Fibroblast of the conjunctiva (primary cell): ENCODE results near the gene TPX2.

Experiments used
- DNase-seq: peaks from one replicate; pipeline ENCODE4 v3.0.0-alpha.2; 2010; ENCODE audit warnings: low read depth

TPX2 gene

DNA sequence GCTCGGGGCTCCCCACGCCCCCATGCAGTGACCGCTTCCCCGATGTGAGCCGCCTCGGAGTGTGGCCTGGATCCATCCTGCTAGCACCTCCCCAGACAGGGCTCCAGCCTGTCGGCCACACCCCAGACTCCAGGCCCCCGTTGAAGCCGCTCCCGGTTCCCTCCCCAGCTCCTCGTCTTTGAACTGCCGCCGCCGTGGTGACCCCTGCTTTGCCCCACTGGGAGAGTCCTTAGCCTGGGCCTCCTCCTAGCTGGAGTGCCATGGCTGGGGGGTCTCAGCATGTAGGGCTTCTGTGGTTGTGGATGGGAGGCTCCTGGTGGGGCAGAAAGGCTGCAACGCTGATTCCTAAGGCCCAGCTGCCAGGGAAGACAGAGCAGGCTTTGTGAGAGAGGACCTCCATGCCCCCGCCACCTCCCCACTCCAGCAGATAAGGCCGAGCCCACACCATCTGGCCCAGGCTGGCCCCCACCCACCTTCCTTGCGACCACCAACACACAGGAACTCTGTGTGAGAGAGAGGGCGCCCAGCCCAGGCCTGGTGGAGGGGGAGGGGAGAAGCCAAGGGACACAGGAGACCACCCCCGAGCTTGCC is 94.9 kb downstream of the TPX2 start:
- no peak for DNase-seq

DNA sequence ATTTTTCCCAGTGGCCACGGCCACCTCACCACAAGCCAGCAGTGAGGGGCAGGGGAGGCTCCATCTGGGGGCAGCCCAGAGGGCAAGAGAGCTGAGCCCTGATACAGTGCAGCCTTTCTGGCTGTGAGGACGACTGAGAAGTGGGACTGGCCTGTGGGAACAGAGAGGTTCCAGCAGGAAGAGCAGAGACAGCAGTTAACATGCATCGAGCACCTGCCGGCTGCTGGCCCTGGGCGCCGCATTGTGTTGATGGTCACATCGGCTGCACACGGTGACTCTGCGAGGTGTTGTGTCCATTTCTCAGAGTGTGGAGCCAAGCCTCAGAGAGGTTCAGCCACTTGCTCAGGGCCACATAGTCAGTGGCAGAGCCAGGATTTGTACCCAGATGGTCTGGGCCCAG is 96.5 kb downstream of the TPX2 start:
- no peak for DNase-seq

DNA sequence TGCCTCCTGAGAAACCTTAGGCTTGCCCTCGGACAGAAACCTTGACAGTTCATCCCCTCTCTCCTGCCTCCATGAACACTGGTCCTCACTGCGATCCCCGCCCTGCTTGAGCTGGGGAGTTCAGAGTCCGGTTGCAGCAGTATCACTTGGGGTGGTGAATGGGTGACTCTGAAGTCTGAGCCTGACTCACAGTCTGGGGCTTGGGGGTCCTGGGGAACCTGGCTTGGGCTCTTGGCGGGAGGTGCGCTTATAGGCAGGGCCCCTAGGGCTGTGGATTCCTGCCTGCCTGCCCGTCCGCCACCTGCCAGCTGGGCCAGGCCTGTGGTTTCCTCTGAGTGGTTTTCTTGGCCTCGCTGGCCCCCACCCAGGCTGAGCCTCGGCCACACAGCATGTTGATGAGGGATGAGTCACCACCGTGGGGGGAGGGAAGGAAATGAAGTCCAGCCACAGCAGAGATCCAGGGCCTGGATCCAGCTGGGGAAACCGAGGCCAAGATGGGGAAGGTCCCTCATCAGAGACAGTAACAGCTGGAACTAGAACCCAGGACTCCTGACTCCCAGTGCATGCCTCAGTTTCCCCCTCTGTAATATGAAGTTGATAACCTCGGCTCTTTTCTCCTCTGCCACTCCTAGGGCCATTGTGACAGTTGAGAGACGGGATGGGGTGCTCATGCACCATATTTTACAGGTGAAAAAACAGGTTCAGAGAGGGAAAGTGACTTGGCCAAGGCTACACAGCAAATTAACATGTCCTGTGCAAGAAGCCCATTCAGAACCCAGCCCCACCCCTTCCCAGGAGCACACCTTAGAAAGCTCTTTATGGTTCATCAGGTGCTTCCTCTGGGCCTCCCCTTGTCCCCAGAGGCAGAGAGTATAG is 97.1 kb downstream of the TPX2 start:
- peak; percentile 67 for DNase-seq

DNA sequence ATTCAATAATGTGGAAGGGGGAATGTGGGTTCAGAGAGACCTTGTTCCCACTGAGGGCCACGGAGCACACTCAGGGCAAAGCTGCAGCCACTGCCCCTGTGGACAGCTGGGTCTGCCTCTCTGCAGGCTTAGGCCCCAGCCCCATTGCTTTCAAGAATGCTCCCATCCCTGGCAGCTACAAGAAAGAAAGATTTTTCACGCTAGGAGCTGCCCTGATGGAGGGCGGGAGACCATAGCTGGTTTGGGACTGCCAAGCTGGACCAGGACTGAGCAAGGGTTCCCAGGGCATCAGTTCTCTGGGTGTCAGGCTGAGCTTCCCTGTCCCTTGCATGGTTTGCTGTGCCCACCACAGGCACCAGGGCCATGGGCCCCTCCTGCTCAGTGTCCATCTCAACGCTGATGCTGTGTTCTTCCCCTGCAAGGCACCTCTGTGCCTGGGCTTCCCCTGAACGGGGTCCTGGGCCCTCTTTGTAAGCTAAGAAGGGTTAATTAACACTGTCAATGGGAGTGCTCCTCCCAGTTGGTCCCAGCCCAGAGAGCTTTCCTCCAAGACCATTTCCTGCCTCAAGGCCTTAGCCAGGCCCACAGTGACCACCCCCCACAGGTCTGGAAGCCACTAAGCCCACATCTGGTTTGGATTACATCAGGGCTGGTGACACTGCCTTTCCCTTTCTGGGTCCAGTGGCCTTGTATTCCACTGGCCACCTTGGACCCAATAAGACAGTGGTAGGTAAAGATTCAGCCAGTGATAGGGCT is 97.9 kb downstream of the TPX2 start:
- no peak for DNase-seq

DNA sequence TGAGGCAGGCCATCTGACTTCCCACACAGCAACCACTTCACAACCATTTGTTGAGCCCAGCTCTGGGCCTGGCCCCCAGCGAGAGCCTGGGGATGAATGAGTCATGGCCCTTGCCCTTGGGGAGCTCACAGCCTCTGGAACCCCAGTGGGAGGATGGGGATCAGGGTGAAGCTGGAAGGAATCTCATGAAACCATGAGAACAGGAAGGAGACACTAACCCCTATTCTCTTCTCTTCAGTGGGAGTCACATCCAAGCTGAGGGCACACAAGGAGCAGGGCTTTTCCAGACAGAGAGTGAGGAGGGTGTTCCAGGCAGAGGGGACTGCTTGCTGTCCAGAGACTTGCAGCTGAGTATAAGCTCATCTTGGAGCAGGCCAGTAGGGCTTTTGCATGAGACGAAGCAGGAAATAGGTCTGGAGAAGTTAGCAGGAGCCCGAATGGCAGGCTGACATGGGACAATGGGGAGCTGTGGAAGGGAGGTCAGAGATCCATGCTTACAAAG is 98.9 kb downstream of the TPX2 start:
- no peak for DNase-seq

GRCh38 chr20:31838646-31839292 is 99.7 kb downstream of the TPX2 start:
- DNase-seq = no peak

GRCh38 chr20:31839782-31840487 is 100.8 kb downstream of the TPX2 start:
- no peak for DNase-seq

- DNase-seq = no peak
Measured at GRCh38 chr20:31840906-31841816, 102.1 kb downstream of the TPX2 start.

- no peak for DNase-seq
Measured at GRCh38 chr20:31841928-31842327, 102.8 kb downstream of the TPX2 start.

- peak; percentile 24 for DNase-seq
Measured at GRCh38 chr20:31842471-31843157, 103.5 kb downstream of the TPX2 start.

- DNase-seq = no peak
Measured at GRCh38 chr20:31843288-31843687, 104.2 kb downstream of the TPX2 start.

DNA sequence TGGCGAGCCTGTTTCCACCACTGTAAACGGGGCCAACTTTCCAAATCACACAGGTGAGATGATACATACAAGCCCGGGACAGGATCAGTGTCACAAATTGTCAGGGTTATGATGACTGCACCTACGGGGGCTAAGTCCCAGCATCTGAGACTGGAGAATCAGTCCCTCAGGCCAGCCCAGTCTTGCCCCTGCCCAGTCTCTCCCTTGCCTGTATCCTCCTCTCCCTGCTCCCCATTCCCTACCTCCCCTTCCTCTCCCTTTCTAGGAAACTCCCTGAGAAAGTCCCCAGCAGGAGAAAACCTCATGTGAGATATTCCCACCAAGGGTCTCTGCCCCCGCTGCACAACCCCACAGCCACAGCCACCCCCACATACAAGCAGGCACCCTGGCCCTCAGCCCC is 104.8 kb downstream of the TPX2 start:
- DNase-seq = no peak

GRCh38 chr20:31844737-31845299 is 105.7 kb downstream of the TPX2 start:
- DNase-seq = no peak

GRCh38 chr20:31845300-31845863 is 106.3 kb downstream of the TPX2 start, which contains the start of gene FOXS1:
FOXS1 (minus strand) TSS chr20:31845604; CDS start chr20:31845542, 62 bp downstream.
- no peak for DNase-seq

DNA sequence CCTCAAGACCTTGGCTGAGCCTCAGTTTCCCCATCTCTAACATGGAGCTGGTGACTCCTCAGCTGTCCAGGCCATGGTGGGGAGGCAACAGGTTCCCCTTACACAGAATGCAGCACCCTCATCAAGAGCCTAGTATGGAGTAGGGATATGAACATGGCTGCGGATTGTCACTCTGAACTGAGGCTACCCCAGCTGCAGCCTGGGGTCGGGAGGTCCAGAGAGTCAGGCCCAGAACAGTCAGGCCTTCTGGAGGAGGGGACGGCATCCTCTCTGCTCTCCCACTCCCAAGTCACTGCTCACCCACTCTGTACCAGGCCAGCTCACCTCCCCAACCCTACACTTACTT is 107.7 kb downstream of the TPX2 start:
- DNase-seq = no peak

- DNase-seq = no peak
Measured at GRCh38 chr20:31848088-31848999, 109.3 kb downstream of the TPX2 start.

- no peak for DNase-seq
Measured at GRCh38 chr20:31849306-31849930, 110.3 kb downstream of the TPX2 start.
